HG02840 (cell line): ENCODE data around the gene NT5DC4.
A peak's percentile ranks its signal among the peaks of the same experiment; 100 is the strongest.

Experiments
- ATAC-seq: cut with Tn5 transposase; IDR thresholded peaks from one replicate; pipeline ENCODE4 v1.9.1; 2021; ENCODE audit warnings: mild to moderate bottlenecking, moderate library complexity, moderate number of reproducible peaks; ENCODE audit not compliant: unreplicated experiment, low FRiP score

The NT5DC4 gene

DNA sequence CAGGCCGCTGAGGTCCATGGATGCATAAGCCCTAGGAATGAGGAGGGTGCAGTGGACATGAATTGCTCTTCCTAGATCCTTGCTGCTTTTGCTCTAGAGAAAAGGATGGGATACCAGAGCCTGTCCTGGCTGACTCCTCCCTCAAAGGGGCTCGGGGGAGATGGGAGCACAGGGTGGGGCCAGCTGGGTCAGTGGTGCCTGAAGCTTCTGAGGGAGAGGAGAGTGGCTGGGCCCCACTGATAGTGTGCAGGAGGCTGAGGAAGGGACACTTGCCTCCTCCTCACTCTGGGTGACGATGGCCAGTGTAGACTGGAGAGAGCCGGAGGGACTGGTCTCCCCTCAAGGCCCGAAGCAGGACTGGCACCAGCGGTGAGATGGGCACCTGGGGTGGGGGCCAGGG is at the start of gene NT5DC4:
TSS of gene NT5DC4 (plus strand) at position 236 of the 400 bp plus-strand sequence. CDS start at position 296, 60 bp downstream.
- ATAC-seq = no peak

DNA sequence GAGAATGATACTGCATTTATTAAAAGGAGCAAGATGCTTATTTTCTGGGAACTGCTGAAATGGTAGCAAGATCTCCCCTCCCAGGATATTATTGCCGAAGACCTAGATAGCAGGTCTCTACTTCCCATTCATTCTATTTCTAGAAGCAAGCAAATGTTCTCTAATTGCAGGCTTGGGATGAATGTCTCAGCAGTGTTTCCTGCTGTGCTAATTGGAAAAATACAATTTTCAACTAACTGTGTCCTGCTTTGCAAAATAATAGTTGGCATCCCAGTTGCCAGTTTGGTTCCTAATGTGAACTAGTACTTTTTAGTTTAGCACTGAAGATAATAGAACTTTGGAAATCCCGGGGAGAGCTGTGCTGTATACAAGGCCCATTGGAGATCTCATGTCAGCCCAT is 49.0 kb upstream of the NT5DC4 start:
- ATAC-seq = no peak

DNA sequence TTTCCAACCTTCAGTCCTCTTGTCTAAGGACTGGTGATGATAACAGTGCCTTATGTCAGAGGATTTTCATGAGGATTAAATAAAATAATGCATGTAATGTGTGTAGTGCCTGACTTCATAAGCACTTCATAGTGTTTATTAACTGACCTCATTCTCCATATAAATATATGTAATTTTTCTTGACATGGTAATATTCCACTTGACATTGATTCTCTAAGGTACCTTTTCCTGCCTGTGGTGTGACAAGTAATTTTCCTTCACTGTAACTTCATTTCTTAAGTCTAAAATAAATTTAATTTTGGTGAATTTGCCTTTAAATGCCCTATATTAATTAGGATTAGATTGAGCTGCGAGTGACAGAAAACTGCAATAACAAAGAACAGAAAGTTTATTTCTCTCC is 47.8 kb upstream of the NT5DC4 start:
- no peak for ATAC-seq

DNA sequence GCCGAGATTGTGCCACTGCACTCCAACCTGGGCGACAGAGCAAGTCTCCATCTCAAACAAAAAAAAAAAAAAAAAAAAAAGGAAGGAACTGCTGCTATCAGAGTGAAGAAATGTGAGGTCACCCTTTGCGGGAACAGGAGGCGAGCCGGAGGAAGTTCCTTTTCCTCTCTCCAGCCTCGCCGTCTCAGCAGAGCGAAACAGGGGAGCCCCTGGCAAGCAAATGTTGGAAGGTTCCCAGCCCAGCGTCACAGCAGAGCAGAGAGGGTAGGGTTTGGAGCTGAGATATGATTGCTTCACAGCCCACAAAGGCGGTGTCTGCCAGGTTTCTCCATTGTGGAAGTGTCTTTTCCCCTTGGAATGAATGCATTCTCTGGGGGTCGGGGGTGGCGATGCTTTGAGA is 46.6 kb upstream of the NT5DC4 start:
- ATAC-seq = no peak

DNA sequence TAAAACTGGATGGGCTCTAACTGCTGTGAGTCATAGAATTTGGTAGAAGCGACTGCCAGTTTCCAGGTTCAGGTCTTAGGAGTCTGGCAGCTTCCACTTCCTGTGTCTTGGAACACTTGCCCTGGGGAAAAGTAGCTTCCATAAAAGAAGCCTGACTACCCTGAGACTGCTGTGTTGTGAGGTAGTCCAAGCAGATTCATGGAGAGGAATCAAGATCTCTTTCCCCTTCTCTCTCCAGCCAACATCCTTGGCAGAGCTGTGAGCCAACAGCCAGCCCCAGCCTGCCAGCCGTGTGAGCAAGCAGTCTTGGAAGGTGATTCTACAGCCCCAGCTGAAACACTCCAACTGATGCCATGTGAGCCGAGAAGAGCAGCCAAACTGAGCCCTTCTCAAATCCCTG is 41.3 kb upstream of the NT5DC4 start:
- ATAC-seq = no peak

DNA sequence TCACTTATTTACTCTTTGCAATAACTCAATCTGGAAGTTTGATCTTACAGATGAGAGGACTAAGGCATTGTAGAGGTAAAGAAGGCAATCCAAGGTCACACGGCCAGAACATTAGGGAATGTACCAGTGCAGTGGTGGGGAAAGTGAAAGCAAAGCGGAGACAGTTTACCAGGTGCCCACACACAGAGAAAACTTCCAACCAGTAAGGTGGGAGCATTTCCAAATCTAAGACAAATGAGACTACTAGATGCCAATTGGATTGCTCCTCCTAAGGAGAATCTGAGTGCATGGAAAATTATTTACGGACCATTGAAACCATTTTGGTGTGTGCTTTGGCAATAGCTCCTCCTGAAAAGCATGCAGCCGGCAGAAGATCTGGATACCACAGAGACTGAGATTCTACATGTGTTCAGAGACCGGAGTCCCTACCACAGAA is 40.1 kb upstream of the NT5DC4 start:
- ATAC-seq = no peak

DNA sequence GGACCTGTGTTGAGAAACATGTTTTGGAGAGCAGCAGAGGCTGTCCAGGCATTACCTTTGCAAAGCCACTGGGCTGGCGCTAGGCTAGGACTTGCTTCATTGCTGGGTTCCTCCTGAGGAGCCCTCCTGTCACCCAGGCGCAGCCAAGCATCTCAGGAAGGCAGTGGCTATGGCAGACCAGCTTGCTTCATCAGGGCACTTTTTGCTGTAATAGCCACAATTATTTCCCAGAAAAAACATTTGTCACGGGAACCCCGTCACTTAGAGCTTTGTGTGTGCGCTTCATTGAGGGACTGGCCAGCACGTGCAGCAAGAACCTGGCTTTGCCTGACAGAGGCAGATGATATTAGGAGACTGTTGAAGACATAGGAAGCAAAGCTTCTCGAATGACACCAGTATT is 38.7 kb upstream of the NT5DC4 start:
- ATAC-seq = no peak

DNA sequence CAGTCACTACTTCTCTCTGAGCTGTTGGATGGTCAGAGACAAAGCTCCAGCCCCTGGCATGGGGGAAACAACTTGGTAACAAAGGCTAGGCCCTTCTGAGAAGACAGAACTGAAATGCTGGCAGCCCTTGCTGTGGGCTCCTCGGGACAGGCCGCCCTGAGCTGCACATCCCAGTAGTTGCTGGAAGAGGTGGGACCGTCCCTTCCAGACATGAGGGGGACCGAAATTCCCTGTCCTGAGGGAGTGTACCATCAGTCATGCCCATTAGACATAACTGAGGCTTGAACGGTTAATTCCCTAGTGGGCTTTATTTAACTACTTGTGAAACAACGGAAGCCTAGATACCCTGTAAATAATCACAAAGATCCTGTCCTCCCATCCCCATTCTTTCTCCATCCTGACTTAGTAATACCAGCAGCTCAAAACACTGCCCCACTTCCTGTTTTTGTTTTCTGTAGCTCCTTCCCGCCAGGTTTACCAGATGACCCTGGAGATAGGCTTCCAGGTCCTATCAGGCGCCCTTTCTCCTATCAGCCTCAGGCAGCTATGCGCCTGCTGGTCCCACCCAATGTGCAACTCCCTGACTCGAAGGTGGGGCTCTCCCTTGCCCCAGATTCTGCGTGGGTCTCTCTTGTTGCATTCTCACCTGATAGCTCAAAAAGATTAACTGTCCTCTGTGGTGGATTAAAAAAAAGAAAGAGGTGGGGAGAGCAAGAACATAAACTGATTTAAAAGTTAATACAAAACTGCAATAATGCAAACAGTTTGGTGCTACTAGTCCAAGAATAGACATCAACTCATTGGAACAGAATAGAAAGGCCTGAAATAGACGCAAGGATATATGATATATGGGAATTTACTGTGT is 37.0 kb upstream of the NT5DC4 start:
- no peak for ATAC-seq

DNA sequence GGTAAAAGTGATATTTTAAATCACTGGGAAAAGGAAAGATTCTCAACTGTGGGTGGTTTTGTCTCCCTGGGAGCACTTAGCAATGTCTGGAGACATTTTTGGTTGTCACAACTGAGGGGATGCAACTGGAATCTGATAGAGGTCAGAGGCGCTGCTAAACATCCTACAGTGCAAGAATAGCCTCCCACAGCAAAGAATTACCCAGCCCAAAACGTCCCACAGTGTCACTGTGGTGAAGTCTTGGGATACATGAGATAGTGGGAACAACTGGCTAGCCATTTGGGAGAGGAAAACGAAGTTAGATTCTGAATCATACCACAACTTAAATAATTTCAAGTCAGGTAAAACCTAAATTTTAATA is 36.4 kb upstream of the NT5DC4 start:
- no peak for ATAC-seq

DNA sequence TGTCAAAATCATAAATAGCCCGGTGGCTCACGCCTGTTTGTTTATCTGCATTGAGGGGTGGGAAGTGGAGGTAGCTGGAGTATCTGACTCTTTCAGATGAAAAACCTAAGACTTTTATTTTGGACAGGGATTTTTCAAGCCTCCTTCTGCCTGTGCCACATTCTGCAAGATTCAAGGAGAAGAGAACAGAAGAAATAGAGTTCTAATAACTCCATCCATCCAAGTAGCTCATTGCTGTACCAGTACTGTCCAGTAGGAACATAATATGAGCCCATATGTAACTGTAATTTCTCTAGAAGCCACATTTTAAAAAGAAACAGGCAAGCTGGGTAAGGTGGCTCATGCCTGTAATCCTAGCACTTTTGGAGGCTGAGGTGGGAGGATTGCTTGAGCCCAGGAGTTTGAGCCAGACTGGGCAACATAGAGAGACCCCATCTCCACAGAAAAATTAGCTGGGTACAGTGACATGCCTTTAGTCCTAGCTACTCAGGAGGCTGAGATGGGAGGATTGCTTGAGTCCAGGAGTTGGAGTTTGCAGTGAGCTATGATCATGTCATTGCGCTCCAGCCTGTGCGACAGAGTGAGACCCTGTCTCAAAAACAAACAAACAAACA is 35.4 kb upstream of the NT5DC4 start:
- ATAC-seq = no peak

DNA sequence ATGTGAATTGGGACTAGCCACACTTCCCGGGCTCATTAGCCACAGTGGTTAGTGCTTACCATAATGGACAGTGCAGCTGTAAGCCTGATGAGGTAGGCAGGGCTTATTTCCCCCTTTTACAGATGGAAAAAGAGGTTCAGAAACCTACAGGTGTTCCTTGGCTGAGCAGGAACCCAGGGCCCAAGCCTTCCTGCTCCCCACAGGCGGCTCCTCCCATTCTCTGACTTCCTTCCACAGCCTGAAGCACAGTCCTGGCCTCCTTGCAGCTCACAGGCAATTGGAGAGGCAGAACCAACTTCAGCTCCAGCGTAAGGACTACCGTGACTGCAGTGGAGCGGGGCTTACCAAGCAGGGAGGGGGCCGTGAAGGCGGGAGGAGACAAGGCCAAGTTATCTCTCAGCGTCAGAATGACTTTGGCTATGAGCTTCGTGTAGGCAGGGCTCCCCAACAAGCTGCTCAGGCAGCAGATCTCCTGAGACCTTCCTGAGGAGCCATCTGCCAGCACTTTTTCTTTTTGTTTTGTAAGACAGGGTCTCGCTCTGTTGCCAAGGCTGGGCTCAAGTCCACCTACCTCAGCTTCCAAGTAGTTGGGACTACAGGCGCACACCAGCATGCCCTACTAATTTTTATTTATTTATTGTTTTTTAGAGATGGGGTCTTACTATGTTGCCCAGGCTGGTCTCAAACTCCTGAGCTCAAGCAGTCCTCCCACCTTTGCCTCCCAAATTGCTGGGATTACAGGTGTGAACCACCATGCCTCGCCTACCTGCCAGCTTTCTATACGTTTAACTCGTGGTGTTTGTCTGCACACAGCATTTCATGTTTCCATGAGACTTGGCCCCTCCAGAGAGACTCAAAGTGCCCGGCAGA is 34.2 kb upstream of the NT5DC4 start:
- ATAC-seq = no peak

DNA sequence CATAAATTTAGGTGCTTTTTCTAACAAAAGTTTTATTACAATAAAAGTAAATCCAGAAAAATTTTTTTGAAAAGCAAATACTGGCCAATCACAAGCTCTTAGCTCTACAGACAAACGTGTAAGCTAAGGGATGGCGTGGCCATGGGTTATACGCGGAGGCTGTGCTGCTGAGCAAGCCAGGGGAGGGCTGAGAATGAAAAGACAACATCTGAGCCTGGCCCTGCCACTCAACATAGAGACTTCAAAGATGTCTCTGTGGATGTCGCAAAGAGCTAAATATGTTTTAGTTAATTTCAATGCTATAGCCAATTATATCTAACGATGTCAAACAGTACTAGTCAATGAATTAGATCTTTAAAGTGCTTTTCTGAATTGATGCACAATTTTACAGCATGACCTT is 33.3 kb upstream of the NT5DC4 start:
- ATAC-seq = no peak

DNA sequence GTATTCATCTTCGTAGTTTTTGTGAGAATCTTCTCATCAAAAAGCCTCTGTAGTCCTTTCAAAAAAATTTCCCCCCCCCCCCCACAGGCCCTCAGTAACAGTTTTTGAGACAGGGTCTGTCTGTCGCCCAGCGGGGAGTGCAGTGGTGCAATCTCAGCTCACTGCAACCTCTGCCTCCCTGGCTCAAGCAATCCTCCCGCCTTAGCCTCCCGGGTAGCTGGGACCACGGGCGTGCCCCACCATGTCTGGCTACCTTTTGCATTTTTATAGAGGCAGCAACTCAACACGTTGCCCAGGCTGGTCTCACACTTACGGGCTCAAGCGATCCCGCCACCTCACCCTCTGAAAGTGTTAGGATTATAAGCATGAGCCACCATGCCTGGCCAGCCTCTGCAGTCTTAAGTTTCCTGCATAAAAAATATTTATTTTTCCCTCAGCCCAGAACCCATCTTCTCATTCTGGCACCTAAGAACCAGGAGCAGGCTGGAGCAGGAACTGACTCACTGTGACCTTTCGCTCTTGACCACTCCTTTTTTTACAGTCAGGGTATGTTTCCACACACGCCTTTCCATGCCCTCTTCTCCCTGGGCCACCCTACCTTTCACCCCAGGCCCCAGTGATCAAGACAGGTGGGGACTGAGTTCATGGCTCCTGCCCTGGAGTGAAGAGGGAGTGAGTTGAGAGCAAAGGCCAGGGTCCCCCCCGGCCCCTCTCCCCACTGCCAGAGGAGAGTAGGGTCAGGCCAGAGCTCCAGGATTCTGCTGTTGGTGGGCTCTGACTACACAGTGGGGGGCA is 32.5 kb upstream of the NT5DC4 start:
- no peak for ATAC-seq

DNA sequence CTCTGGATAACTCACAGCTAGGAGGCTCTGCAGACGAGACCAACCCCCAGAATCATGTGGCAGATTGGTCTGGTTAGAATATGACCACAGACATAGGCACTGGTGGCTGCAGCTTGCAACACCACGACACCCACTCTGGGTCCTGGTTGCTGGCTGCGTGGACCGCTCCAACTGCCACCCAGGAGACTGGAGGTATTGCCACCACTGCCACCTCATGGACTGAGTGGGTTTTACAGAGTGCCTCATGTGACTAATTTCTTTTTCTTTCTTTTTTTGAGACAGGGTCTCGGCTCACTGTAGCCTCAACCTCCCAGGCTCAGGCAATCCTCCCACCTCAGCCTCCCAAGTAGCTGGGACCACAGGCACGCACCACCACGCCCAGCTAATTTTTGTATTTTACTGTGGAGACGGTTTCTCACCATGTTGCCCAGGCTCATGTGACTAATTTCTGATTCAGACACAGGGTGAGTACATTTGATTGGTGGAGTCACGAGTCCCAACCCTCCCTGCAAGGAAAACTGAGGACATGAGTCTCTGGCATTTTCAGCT is 29.9 kb upstream of the NT5DC4 start:
- no peak for ATAC-seq

DNA sequence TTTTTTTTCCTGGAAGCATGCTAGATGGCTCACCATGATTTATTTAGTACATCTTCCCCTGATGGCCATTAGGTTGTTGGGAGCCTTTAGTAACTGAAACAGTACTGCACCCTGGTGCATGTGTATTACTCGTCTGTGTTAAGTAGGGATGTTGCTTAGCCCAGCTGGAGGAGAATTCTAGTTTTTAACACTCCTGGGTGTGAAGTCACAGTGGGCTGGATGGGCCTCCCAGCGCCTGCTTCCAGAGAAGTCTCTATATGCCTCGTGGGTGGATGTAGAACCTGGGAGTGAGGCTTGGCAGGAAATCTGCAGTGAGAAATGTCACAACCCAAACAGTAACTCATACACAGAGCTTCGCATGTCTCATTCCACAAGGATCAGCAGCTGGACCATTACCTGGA is 28.9 kb upstream of the NT5DC4 start:
- ATAC-seq = no peak

DNA sequence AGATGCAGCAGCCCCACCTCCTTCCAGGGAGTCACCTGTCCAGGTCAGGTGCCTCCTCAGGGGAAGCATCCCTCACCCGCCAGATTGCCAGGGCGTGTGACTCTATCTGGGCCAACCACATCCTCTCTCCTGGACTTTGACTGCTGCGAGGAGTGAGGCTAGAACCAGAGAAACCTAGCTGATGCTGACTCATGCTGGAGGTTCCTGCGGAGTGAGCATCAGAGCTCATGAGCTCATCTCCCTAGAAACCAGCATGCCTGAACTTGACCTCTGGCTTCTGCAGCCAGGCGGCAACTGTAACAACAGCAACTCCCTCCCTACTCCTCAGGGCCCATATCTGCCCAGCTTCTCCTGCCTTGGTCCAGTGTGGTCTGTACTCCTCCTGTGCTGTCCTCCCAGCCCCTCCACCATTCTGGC is 28.3 kb upstream of the NT5DC4 start:
- peak; percentile 80 for ATAC-seq

DNA sequence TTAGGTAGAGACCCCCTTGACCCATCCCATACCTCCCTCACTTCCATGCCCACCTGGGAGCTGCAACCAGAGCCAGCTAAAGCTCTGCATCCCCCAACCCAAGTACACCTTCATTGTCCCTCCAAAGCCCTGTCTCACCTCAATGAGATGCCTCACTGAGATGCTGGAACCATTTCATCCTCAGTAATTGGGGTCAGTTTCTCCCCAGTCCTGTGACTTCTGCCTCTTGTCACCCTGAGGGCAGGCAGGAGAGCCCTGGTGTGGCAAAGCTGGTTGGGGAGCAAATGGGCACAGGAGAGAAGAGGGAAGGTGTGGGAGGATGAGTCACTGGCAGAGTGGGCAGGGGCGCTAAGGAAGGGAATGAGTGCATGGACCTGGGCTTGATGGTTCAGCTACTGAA is 27.9 kb upstream of the NT5DC4 start:
- no peak for ATAC-seq

DNA sequence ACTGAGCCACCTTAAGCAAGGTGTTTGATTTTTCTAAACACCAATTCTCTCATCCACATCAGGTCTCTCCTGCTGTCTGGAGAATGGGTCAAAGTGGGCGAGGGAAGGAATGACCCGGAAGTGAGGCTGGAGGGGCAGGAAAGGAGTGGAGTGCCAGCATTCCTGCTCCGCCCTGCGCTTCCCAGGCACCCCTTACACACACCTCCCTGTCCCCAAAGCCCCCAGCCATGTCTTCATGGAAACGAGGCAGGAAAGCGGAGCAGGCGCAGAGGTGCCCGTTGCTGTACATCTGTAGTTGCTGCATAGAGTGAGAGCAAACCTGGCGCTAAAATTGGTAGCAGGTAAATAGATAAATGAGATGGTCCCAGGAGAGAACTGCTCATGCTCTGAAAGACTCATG is 27.2 kb upstream of the NT5DC4 start:
- ATAC-seq = no peak

DNA sequence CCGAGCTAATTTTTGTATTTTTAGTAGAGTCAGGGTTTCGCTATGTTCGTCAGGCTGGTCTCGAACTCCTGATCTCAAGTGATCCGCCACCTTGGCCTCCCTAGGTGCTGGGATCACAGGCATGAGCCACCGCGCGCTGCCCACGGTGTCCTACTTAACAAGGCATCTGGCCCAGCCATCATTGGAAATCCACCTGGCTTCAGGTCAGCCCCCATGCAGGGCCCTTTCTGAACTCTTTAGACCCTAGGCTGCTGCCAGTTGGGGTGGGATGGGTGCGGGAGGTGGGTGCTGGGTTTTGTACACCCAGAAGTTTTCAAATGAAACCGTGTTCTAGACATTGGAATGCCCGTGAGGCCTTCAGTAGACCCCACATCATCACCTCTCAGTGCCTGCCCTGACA is 26.6 kb upstream of the NT5DC4 start:
- ATAC-seq = no peak

DNA sequence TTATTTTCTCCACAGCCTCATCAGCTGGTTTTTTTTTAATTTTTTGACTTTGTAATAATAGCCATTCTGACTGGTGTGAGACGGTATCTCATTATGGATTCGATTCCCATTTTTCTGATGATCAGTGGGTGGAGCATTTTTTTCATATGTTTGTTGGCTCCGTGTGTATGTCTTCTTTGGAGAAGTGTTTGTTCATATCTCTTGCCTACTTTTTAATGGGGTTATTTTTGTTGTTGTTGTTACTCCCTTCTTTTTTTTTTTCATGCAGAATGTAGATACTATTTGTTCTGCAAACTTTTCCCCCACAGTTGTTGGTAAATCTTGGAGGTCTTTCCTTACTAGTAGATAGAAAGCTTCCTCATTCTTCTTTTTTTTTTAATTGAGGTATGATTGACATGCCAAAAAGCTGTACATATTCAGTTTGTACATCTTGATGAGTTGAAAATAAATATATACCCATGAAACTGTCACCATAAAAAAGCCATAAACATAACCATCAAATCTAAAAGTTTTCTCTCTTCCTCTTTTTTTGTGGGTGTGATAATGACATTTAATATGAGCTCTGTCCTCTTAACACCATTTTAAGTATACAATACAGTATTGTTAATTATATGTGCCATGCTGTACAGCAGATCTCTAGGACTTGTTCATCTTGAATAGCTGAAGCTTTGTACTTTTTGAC is 21.8 kb upstream of the NT5DC4 start:
- no peak for ATAC-seq
